Activated CD4-positive, alpha-beta T cell treated with anti-CD3 and anti-CD28 coated beads, Interleukin-2, amount 10 ng/mL, durations not matched to agents 7 days and 5 days (primary cell): ENCODE data around the gene ABHD16A. TPM values are rescaled to one million over a fixed set of nuclear protein-coding genes. Genes with fewer than 3 reads are reported as not detected.
"Not testable (repeated sequence)": the region's sequence is repeated elsewhere in the genome, so short reads cannot be mapped to it uniquely, and the experiment has no call there.

Source experiments
- CTCF ChIA-PET: fragments of 350-600 bp; sonication (Branson Sonifier 250); formaldehyde crosslinking; loops from one replicate; lab custom pipeline; 2021; ENCODE audit warnings: antibody characterized with exemption; lab: Charles Lee
- POLR2A ChIA-PET: fragments of 350-600 bp; sonication (Branson Sonifier 250); formaldehyde crosslinking; loops from one replicate; lab custom pipeline; 2021; ENCODE audit warnings: antibody characterized with exemption; lab: Charles Lee
- DNase-seq: peaks from one replicate; pipeline ENCODE4 v3.0.0-alpha.2; 2020
- H3K27ac Mint-ChIP-seq: one replicate; pipeline ENCODE4 v1.8.0; 2021; ENCODE audit warnings: mild to moderate bottlenecking, moderate library complexity, mixed read lengths
- H3K27me3 Mint-ChIP-seq: one replicate; pipeline ENCODE4 v1.8.0; 2021; ENCODE audit warnings: mixed read lengths
- H3K36me3 Mint-ChIP-seq: one replicate; pipeline ENCODE4 v1.8.0; 2021; ENCODE audit warnings: low read depth, mixed read lengths
- H3K4me1 Mint-ChIP-seq: one replicate; pipeline ENCODE4 v1.8.0; 2021; ENCODE audit warnings: mixed read lengths
- H3K4me3 Mint-ChIP-seq: one replicate; pipeline ENCODE4 v1.8.0; 2021; ENCODE audit warnings: mild to moderate bottlenecking, moderate library complexity, mixed read lengths
- H3K9me3 Mint-ChIP-seq: one replicate; pipeline ENCODE4 v1.8.0; 2021; ENCODE audit warnings: mixed read lengths
- total RNA-seq, 2 experiments: library from RNA; stranded (reverse); gene quantifications; one replicate each; pipeline ENCODE4 v1.2.3, GENCODE V29; 2021

Gene ABHD16A
- total RNA-seq, 2 experiments from 2014 or later: 47.2 to 54.1 TPM

DNA sequence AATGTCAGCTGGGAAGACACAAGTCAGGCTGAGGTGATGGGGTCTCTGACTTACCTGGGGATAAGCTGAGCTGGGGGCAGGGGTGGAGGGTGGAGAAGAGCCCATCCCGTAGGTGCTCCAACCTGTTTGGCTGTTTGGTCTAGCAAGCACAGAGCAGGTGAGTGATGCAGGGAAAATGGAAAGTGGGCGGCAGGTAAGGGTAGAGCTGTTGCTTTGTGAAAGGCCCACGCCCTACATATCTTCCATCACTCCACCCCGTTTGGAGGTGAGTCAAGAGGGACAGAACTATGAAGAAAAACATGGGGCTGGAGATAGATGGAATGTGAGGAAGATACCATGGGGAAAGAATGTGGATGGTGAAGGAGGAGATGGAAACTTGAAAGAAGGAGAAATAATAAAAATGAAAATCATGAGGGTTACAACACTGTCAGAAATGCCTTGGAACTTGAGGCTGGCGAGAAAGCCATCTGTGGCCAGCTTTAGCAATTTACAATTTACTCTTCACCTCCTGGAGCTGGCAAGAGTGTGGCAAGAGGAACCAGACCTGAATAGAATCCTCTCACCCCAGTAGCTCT is 17.2 kb upstream of the ABHD16A start:
- CTCF ChIA-PET: interaction anchor here (0.5 to 1.1 kb wide), 3 partner anchors 9 to 75 kb away, joined by 3 to 4 read pairs (median 3); partner anchors contain the start of genes DDAH2 and MSH5
- POLR2A ChIA-PET: interaction anchor here (0.6 kb wide), 1 partner anchor 1186 kb away, joined by 3 read pairs; no protein-coding TSS in a partner anchor
- no peak overlapping the region for H3K27ac Mint-ChIP-seq

DNA sequence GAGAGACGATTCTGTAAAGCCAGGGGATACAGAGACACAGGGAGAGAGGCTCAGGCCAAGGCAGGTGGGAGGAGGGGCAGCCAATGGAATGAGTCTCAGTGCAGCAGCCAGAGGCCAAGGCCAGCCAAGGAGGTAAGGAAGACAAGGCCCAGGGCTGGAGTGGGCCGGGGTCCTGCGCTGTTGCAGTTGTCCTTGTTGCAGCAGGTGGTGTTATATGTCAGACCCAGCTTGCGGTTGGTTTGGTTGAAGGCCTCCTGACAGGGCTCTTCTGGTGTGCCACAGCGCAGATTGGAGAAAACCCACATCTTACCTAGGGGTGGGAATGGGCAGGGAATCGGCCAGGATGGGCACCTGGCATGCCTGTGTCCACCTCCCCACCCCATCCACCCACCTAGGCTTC is 15.9 kb upstream of the ABHD16A start:
- H3K4me1 Mint-ChIP-seq: peaks cover 8% of the 10 kb centered on the region
- CTCF ChIA-PET: interaction anchor here (1.5 kb wide), 1 partner anchor 11 kb away, joined by 4 read pairs; no protein-coding TSS in a partner anchor
- POLR2A ChIA-PET: no interaction called here
- H3K27ac Mint-ChIP-seq: peak overlapping the region; percentile 61
- no peak overlapping the region for H3K4me3 Mint-ChIP-seq
- H3K36me3 Mint-ChIP-seq: no peaks in the 10 kb centered on the region
- H3K9me3 Mint-ChIP-seq: no peaks in the 10 kb centered on the region
- DNase-seq: no peak
- H3K27me3 Mint-ChIP-seq: peaks cover 3% of the 10 kb centered on the region

More for the DNA sequence above, 17.2 kb upstream of the ABHD16A start:
- H3K27me3 Mint-ChIP-seq: peaks cover 2% of the 10 kb centered on the region
- no peak for DNase-seq
- no peaks in the 10 kb centered on the region for H3K36me3 Mint-ChIP-seq
- no peak overlapping the region for H3K4me3 Mint-ChIP-seq
- no peaks in the 10 kb centered on the region for H3K9me3 Mint-ChIP-seq
- H3K4me1 Mint-ChIP-seq: peaks cover 13% of the 10 kb centered on the region

DNA sequence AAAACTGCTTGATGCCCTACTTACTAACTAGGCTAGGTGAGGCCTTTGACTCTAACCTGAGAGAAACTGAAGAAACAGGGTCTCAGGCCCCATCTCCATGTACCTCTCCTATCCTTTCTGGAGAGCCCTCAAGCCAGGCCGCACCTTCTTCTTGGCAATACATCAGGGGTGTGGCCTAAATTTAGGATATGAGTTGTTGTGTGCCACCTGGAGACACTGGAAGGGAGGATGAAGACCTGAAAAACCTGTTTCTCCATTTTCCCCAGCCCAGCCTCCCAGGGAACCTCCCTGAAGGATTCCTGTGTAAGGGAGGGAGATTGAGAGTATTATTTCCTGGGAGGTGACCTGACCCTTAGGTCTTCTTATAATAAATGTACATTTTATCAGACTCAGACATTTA is 15.1 kb upstream of the ABHD16A start:
- H3K4me3 Mint-ChIP-seq: no peak overlapping the region
- CTCF ChIA-PET: interaction anchor here (1.5 kb wide), 1 partner anchor 12 kb away, joined by 4 read pairs; no protein-coding TSS in a partner anchor
- POLR2A ChIA-PET: interaction anchor here (0.6 kb wide), 1 partner anchor 119 kb away, joined by 3 read pairs; no protein-coding TSS in a partner anchor
- DNase-seq: no peak
- no peak overlapping the region for H3K27ac Mint-ChIP-seq
- peaks cover 6% of the 10 kb centered on the region for H3K4me1 Mint-ChIP-seq
- no peaks in the 10 kb centered on the region for H3K36me3 Mint-ChIP-seq
- H3K9me3 Mint-ChIP-seq: no peaks in the 10 kb centered on the region
- H3K27me3 Mint-ChIP-seq: peaks cover 4% of the 10 kb centered on the region

DNA sequence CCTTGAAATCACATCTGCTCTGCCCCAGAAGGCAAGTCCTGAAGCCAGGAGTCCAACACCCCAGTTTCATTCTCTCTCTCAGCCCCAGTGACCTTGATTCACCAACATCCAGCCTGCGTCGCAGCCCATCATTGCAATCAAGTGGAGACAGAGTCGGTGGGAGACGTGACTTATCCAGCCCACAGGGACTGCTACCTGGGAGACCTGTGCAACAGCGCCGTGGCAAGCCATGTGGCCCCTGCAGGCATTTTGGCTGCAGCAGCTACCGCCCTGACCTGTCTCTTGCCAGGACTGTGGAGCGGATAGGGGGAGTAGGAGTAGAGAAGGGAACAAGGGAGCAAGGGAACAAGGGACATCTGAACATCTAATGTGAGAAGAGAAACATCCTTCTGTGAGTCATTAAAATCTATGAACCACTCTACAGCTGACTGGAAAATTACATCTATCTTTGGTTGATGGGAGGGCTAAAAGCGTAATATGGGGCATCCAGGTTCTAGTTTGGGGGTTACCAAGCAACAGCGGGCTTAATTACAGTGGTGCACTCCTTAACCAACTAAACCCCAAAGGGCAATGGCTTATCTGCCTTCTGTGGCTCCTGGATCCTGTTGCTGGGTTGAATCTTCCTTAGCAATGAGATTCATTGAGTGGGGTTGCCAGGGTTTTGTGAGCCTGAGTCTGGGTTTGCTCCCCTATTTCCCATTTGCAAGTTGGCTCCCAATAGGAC is 14.5 kb upstream of the ABHD16A start:
- no peak overlapping the region for H3K27ac Mint-ChIP-seq
- no peak overlapping the region for H3K4me3 Mint-ChIP-seq
- peaks cover 7% of the 10 kb centered on the region for H3K27me3 Mint-ChIP-seq
- peaks cover 4% of the 10 kb centered on the region for H3K4me1 Mint-ChIP-seq
- H3K9me3 Mint-ChIP-seq: no peaks in the 10 kb centered on the region
- no peaks in the 10 kb centered on the region for H3K36me3 Mint-ChIP-seq
- ChIA-PET POLR2A (interaction anchor here (0.6 kb wide), 1 partner anchor 119 kb away, joined by 3 read pairs; no protein-coding TSS in a partner anchor), CTCF (no interaction called here)
- DNase-seq: no peak

DNA sequence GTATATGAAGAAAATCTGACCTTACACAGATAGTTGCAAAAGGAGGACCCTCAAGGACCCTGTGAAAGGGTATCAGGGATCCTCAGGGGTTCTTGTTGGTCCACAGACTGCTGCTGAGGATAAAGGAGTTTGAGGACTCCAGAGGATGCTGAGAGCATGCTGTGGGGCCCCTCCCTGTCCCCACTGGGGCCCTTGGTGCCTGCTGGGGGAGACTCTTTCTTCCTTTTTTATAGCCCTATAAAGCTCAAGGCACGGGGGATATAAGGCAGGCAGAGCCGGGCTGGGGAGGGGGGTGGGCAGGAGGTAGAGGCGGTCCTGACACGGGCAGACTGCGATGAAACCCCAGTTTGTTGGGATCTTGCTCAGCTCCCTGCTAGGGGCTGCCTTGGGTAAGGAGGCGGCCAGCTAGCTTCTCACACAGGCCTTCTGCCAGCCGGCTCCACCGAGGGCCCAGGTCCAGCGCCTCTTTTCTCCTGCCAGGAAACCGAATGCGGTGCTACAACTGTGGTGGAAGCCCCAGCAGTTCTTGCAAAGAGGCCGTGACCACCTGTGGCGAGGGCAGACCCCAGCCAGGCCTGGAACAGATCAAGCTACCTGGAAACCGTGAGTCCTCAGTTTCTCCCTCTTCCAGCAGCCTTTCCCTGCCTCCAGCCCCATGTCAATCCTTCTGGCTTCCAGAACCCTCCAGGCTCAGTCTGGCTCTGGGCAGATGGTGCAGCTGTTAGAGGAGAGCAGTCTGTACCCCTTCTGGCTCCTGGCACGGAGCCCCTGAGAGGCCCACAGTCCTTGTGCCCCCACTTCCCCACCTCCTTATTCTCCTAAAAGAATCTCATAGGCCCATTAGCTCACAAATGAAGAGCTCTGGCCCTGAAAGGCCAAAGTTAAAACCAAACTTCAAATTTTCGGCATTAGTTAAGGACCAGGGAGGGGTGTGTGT is 12.2 kb upstream of the ABHD16A start, which contains the start of gene LY6G6D:
Gene LY6G6D, plus strand, starts transcription at position 327 of the 937 bp plus-strand sequence. Its CDS starts 8 bp downstream, at position 335.
- POLR2A ChIA-PET: no interaction called here
- Mint-ChIP-seq H3K9me3 (no peaks in the 10 kb centered on the region), H3K36me3 (no peaks in the 10 kb centered on the region), H3K27ac (no peak within 1 kb of the TSS), H3K4me1 (peaks cover 28% of the 10 kb centered on the region), H3K27me3 (peaks cover 7% of the 10 kb centered on the region), H3K4me3 (no peak within 1 kb of the TSS)
- CTCF ChIA-PET: interaction anchor here (0.9 to 2.6 kb wide), 7 partner anchors 7 to 223 kb away, joined by 3 to 13 read pairs (median 4); partner anchors contain the start of genes ABHD16A, LY6G6C and MPIG6B
- no peak for DNase-seq

DNA sequence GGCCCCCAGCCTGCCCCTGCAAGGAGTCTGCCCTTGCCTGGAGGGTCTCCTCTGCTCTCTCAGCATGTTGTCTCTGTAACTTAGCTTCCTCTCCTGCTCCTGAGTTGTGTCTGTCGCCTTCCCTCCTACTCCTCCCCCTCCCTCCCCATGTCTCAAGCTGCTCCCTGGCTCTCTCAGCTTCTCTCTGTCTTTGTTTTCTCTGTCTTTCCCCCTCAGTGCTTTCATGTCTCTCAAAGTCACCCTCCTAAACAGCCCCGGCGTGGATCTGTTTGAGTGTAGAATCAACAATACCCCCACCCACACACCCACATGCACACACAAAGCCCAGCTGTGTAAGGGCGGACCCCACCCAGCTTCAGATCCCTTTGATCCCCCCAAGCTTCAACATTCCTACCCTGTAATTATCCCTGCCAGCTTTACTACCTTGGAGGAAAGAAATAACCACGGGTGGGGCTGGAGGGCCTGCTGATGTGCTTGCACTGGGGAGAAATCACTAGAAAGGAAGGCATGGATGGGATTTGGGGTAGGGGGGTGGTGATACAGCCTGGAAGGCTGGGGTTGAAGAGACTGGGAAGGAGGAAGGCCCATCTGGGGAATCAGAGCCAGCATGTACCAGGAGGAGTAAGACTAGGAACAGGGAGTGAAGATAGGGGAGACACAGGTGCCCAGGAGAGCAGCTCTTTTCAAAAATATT is 11.0 kb upstream of the ABHD16A start:
- Mint-ChIP-seq H3K27me3 (peaks cover 7% of the 10 kb centered on the region), H3K27ac (peak overlapping the region; percentile 38), H3K4me1 (peaks cover 29% of the 10 kb centered on the region), H3K36me3 (no peaks in the 10 kb centered on the region), H3K4me3 (no peak overlapping the region), H3K9me3 (no peaks in the 10 kb centered on the region)
- DNase-seq: no peak
- CTCF ChIA-PET: interaction anchor here (0.8 to 2.6 kb wide), 5 partner anchors 8 to 69 kb away, joined by 3 to 13 read pairs (median 4); partner anchors contain the start of genes ABHD16A, LY6G6C and MPIG6B
- POLR2A ChIA-PET: no interaction called here

DNA sequence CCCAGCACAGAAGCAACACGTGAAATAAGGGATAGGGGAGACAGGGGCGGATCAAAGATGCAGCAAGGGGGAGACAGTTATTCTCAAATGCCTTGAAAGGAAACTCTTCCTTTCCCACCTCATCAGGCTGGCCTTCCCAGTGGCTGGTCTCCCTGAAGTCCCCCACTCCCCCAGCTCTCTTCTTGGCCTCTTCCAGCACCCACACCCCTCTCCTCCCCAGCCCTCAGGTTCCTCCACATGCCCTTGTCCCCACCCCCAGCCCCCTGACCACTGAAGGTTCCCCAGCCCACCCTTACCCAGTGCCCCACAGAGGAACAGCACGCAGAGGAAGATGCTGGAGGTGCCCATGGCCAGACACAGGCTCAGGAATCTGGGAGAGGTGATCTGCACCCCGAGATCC is 10.3 kb upstream of the ABHD16A start:
- Mint-ChIP-seq H3K9me3 (no peaks in the 10 kb centered on the region), H3K4me3 (no peak overlapping the region), H3K27me3 (peaks cover 7% of the 10 kb centered on the region), H3K36me3 (no peaks in the 10 kb centered on the region), H3K27ac (no peak overlapping the region), H3K4me1 (peaks cover 29% of the 10 kb centered on the region)
- ChIA-PET POLR2A (no interaction called here), CTCF (interaction anchor here (0.8 to 2.6 kb wide), 3 partner anchors 9 to 69 kb away, joined by 3 to 13 read pairs (median 4); partner anchors contain the start of genes LY6G6C and MPIG6B)
- DNase-seq: no peak

DNA sequence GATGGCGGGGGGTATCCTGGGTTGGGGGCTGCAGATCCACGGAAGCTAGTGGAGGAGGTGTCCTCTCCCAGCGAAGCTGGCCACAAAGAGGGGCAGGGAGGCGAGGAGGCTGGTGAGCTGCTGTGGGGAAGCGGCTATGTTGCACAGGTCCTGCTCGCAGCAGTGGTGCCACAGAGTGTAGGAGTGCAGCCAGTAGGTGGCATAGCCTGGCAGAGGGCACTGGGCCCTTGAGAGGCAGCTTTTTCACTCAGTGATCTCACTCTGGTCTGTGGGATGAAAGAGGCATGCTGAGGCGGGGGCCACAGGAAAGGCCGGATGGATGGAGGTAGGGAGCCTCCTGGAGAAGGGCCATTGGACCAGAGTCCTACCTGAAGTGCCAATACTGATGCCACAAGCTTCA is 9.2 kb upstream of the ABHD16A start:
- Mint-ChIP-seq H3K4me3 (no peak overlapping the region), H3K27me3 (peaks cover 7% of the 10 kb centered on the region), H3K9me3 (no peaks in the 10 kb centered on the region), H3K36me3 (no peaks in the 10 kb centered on the region), H3K27ac (peak overlapping the region; percentile 25), H3K4me1 (peaks cover 29% of the 10 kb centered on the region)
- ChIA-PET CTCF (interaction anchor here (0.7 to 2.6 kb wide), 5 partner anchors 9 to 113 kb away, joined by 3 to 13 read pairs (median 3); partner anchors contain the start of genes ABHD16A, DDAH2, LY6G6C and MPIG6B), POLR2A (no interaction called here)
- DNase-seq: peak; percentile 38

DNA sequence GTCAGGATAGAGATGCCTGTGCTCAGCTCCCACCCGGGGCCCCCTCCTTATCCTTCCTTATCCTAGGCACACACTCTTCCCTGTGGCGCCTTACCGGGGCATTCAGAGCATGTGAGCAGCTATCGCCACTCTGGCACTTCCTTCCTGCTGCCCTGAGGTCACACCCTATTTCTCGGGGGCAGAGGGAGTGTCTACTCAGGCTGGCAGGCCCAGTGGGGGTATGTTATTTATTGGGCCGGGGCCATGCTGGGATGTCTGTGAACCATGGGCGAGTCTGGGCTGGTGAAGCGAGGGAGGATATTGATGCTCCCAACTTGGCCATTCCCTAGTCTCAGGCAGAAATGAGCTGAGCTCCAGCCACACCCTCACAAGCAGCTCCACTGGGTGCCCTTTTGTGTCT is 8.1 kb upstream of the ABHD16A start:
- Mint-ChIP-seq H3K9me3 (no peaks in the 10 kb centered on the region), H3K27me3 (peaks cover 7% of the 10 kb centered on the region), H3K4me1 (peaks cover 29% of the 10 kb centered on the region), H3K4me3 (no peak overlapping the region), H3K36me3 (no peaks in the 10 kb centered on the region), H3K27ac (peak overlapping the region; percentile 72)
- no peak for DNase-seq
- ChIA-PET CTCF (interaction anchor here (0.5 to 1.4 kb wide), 6 partner anchors 8 to 145 kb away, joined by 3 read pairs; partner anchors contain the start of genes ABHD16A and DDAH2), POLR2A (no interaction called here)

DNA sequence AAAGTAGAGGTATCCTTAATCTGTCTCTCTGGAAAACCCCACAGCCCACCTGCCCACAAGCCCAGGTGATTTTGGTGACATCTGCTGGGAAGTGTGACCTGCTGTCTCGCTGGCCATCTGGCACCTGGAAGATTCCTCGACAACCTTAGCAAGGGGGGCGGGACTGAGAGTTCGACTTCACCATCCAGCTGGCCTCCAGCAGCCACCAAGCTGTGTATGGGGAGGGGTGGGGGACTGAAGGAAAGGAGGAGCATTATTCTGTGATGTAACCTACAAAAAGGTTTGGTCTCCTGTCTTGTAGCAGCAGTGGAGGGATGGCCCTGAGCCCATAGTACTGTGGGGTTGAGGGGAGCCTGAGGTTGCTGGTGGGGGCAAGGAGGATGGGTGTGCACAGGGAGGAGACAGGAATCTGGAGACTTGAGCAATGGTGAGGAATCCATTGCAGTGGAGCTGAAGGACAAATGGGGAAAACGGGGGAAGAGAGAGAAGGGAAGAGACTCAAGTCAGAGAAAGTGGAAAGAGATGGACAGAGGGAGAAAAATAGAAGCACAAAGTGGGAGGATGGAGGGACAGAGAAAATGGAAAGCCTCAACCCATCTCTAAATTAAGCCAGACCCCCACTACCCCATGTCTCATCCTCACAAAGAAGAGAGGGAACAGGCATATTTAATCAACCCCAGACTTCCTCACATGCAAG is 7.5 kb upstream of the ABHD16A start:
- H3K27ac Mint-ChIP-seq: peak overlapping the region; percentile 48
- H3K27me3 Mint-ChIP-seq: peaks cover 7% of the 10 kb centered on the region
- ChIA-PET CTCF (interaction anchor here (0.5 to 1.1 kb wide), 3 partner anchors 17 to 144 kb away, joined by 3 read pairs; no protein-coding TSS in a partner anchor), POLR2A (no interaction called here)
- no peak for DNase-seq
- no peaks in the 10 kb centered on the region for H3K36me3 Mint-ChIP-seq
- H3K4me3 Mint-ChIP-seq: no peak overlapping the region
- no peaks in the 10 kb centered on the region for H3K9me3 Mint-ChIP-seq
- H3K4me1 Mint-ChIP-seq: peaks cover 29% of the 10 kb centered on the region

DNA sequence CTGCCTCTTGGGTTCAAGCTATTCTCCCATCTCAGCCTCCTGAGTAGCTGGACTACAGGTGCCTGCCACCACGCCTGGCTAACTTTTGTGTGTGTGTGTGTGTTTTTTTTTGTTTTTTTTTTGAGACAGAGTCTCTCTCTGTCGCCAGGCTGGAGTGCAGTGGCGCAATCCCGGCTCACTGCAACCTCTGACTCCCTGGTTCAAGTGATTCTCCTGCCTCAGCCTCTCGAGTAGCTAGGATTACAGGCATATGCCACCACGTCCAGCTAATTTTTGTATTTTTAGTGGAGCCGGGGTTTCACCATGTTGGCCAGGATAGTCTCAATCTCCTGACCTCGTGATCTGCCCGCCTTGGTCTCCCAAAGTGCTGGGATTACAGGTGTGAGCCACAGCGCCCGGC is 6.0 kb upstream of the ABHD16A start:
- H3K27ac Mint-ChIP-seq, H3K9me3 Mint-ChIP-seq, H3K27me3 Mint-ChIP-seq, POLR2A ChIA-PET, DNase-seq, H3K36me3 Mint-ChIP-seq, H3K4me3 Mint-ChIP-seq: not testable (repeated sequence)
- CTCF ChIA-PET: interaction anchor here (1.2 kb wide), 1 partner anchor 22 kb away, joined by 6 read pairs; no protein-coding TSS in a partner anchor
- peaks cover 29% of the 10 kb centered on the region for H3K4me1 Mint-ChIP-seq
